Measurements from ENCODE around the gene PFKFB4. TPM values are rescaled to one million over a fixed set of nuclear protein-coding genes. Genes with fewer than 3 reads are reported as not detected.

PFKFB4 gene
- total RNA-seq, 2 donors from 2014 or later = 12.6 to 19.0 TPM

- Mint-ChIP-seq H3K4me1 (peaks cover 35% of the 10 kb centered on the region), H3K9me3 (no peaks in the 10 kb centered on the region), H3K27ac (peak within 1 kb of the TSS; percentile 1), H3K27me3 (ENCODE audit: insufficient read depth) (no peaks in the 10 kb centered on the region), H3K36me3 (ENCODE audit: low read depth) (no peaks in the 10 kb centered on the region), H3K4me3 (no peak within 1 kb of the TSS)
- H3K4me3 ChIP-seq (ENCODE audit: low read length) = no peak within 1 kb of the TSS
- H3K9ac ChIP-seq (ENCODE audit: extremely low read depth, low read length, poor library complexity, severe bottlenecking) = no peak within 1 kb of the TSS
- H3K9me3 ChIP-seq (ENCODE audit: control insufficient read depth, low read length) = no peaks in the 10 kb centered on the region
- 82% methylated on average over 6 of the region's 6 CpGs; no CpG with 5 or more reads in 1 of the 2 experiments for WGBS, 2 experiments (ENCODE audit: insufficient coverage in 1 of 2, insufficient read length in 1 of 2)
- TF ChIP-seq, protein P1, sequence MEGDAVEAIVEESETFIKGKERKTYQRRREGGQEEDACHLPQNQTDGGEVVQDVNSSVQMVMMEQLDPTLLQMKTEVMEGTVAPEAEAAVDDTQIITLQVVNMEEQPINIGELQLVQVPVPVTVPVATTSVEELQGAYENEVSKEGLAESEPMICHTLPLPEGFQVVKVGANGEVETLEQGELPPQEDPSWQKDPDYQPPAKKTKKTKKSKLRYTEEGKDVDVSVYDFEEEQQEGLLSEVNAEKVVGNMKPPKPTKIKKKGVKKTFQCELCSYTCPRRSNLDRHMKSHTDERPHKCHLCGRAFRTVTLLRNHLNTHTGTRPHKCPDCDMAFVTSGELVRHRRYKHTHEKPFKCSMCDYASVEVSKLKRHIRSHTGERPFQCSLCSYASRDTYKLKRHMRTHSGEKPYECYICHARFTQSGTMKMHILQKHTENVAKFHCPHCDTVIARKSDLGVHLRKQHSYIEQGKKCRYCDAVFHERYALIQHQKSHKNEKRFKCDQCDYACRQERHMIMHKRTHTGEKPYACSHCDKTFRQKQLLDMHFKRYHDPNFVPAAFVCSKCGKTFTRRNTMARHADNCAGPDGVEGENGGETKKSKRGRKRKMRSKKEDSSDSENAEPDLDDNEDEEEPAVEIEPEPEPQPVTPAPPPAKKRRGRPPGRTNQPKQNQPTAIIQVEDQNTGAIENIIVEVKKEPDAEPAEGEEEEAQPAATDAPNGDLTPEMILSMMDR (conservative IDR thresholded peaks at IDR 0.05) = no peak
- no peaks in the 10 kb centered on the region for H3K27me3 ChIP-seq (ENCODE audit: control insufficient read depth, insufficient read depth, low read length, poor library complexity, severe bottlenecking)
- peak within 1 kb of the TSS; percentile 67 for H3K27ac ChIP-seq (ENCODE audit: low read depth, low read length)
- peak; percentile 55 for DNase-seq
- H3K4me1 ChIP-seq (ENCODE audit: control insufficient read depth, insufficient read depth, low read length) = peaks cover 5% of the 10 kb centered on the region
- H3K36me3 ChIP-seq (ENCODE audit: control insufficient read depth, insufficient read depth, low read length) = no peaks in the 10 kb centered on the region
Observed at GRCh38 chr3:48563382-48563918, 6.8 kb upstream of the PFKFB4 start, which contains the start of gene UCN2. Gene UCN2 (minus strand): TSS chr3:48563781. CDS start chr3:48563124, 657 bp downstream.

- Mint-ChIP-seq H3K27me3 (ENCODE audit: insufficient read depth) (no peaks in the 10 kb centered on the region), H3K4me3 (no peak overlapping the region), H3K4me1 (peaks cover 38% of the 10 kb centered on the region), H3K9me3 (no peaks in the 10 kb centered on the region), H3K27ac (peak overlapping the region; percentile 1), H3K36me3 (ENCODE audit: low read depth) (no peaks in the 10 kb centered on the region)
- H3K4me1 ChIP-seq (ENCODE audit: control insufficient read depth, insufficient read depth, low read length) = peaks cover 5% of the 10 kb centered on the region
- no peaks in the 10 kb centered on the region for H3K9me3 ChIP-seq (ENCODE audit: control insufficient read depth, low read length)
- DNase-seq = peak; percentile 46
- peak overlapping the region; percentile 32 for H3K27ac ChIP-seq (ENCODE audit: low read depth, low read length)
- no peak overlapping the region for H3K9ac ChIP-seq (ENCODE audit: extremely low read depth, low read length, poor library complexity, severe bottlenecking)
- H3K4me3 ChIP-seq (ENCODE audit: low read length) = no peak overlapping the region
- 94 to 98% methylated on average over 15 to 20 of the region's 20 CpGs for WGBS, 2 experiments (ENCODE audit: insufficient coverage in 1 of 2, insufficient read length in 1 of 2)
- no peaks in the 10 kb centered on the region for H3K36me3 ChIP-seq (ENCODE audit: control insufficient read depth, insufficient read depth, low read length)
- TF ChIP-seq, protein P1 (conservative IDR thresholded peaks at IDR 0.05) = no peak
- H3K27me3 ChIP-seq (ENCODE audit: control insufficient read depth, insufficient read depth, low read length, poor library complexity, severe bottlenecking) = no peaks in the 10 kb centered on the region
Observed at GRCh38 chr3:48562367-48563095, 5.9 kb upstream of the PFKFB4 start.

GRCh38 chr3:48561045-48561736 is 4.6 kb upstream of the PFKFB4 start:
- Histone ChIP-seq H3K27ac (ENCODE audit: low read depth, low read length) (peak overlapping the region; percentile 51), H3K27me3 (ENCODE audit: control insufficient read depth, insufficient read depth, low read length, poor library complexity, severe bottlenecking) (no peaks in the 10 kb centered on the region), H3K36me3 (ENCODE audit: control insufficient read depth, insufficient read depth, low read length) (no peaks in the 10 kb centered on the region), H3K9me3 (ENCODE audit: control insufficient read depth, low read length) (no peaks in the 10 kb centered on the region), H3K4me3 (ENCODE audit: low read length) (no peak overlapping the region), H3K4me1 (ENCODE audit: control insufficient read depth, insufficient read depth, low read length) (peaks cover 5% of the 10 kb centered on the region), H3K9ac (ENCODE audit: extremely low read depth, low read length, poor library complexity, severe bottlenecking) (no peak overlapping the region)
- Mint-ChIP-seq H3K4me3 (no peak overlapping the region), H3K27ac (peak overlapping the region; percentile 81), H3K36me3 (ENCODE audit: low read depth) (no peaks in the 10 kb centered on the region), H3K9me3 (no peaks in the 10 kb centered on the region), H3K4me1 (peaks cover 38% of the 10 kb centered on the region), H3K27me3 (ENCODE audit: insufficient read depth) (no peaks in the 10 kb centered on the region)
- TF ChIP-seq, protein P1 (conservative IDR thresholded peaks at IDR 0.05) = peak; percentile 66
- peak; percentile 91 for DNase-seq
- WGBS, 2 experiments (ENCODE audit: insufficient coverage in 1 of 2, insufficient read length in 1 of 2) = 56 to 83% methylated on average over 1 to 21 of the region's 21 CpGs

Measured in endodermal cell (in vitro differentiated cells).